GDM1 (cell line): Measurements from ENCODE around the gene ATXN3.

ENCODE experiments used
- DNase-seq: peaks from one replicate; lab custom pipeline; 2025; lab: John Stamatoyannopoulos, UW

ATXN3 gene

GRCh38 chr14:92106143-92106926, at the start of gene ATXN3:
Gene ATXN3, minus strand, starts transcription at chr14:92106582. Its CDS starts 30 bp downstream, at chr14:92106552.
- peak; percentile 97 for DNase-seq

DNA sequence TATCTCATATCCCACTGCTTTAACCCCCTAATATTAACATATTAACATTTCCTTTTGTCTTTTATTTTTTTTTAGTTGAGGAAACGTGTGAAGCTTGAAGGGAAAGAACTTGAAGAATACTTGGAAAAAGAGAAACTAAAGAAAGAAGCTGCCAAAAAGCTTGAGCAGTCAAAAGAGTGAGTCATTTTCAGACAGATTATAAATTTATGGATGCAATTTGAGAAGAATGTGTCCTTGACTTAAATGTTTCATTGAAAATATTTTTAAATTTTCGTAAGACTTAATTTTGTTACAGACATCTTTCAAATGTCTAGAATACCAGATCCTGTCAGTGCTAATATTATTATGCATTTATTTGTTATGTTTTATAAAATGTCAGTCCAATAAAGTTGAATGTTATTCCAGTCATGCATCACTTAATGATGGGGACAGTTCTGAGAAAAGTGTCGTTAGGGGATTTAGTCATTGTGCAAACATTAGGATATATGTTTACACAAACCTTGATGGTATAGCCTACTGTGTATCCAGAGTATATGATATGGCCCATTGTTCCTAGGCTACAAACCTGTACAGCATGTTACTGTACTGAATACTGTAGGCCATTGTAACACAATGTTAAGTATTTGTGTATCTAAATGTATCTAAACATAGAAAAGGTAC, 48.0 kb upstream of the ATXN3 start:
- no peak for DNase-seq

GRCh38 chr14:92153581-92153980, 47.2 kb upstream of the ATXN3 start:
- DNase-seq: no peak

DNA sequence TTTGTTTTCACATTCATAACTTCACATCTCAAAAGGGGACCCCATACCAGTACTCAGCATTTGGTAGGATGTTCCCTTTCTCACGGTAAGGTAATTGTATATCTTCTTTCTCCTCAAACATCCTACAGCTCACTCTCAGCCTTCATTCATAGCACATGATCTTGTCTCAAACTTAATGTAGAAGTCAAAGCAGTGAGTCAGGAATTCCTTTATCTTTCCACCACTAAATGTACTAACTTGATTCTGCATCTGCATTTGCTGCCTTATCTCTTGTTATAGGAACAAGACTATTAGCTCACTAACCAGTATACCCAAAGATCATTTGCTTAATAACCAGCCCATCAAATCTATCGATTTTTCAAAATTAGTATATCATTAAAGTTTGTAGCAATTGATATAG, 38.3 kb upstream of the ATXN3 start:
- DNase-seq: no peak

GRCh38 chr14:92143962-92144361, 37.6 kb upstream of the ATXN3 start:
- no peak for DNase-seq

GRCh38 chr14:92143309-92143708, 36.9 kb upstream of the ATXN3 start:
- no peak for DNase-seq

GRCh38 chr14:92135269-92135668, 28.9 kb upstream of the ATXN3 start:
- no peak for DNase-seq

DNA sequence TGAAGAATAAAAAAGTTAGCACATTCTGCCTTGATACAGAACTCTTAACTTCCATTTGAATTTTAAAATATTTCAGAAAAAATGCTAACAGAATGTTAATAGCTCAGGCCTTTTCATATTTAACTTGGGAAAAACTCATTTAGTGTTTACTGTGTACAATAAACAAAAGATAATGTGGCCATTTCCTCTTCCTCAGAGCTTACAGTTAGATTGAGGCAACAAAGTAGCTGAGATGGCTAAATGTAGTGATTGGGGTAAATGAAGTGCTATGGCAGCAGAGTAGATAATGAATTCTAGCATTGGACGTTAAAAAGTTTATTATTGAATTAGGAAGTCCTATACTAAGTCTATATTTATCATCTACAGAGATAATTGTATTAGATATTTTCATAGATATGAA, 28.1 kb upstream of the ATXN3 start:
- no peak for DNase-seq

GRCh38 chr14:92122761-92123160, 16.4 kb upstream of the ATXN3 start:
- no peak for DNase-seq

GRCh38 chr14:92122351-92122677, 15.9 kb upstream of the ATXN3 start:
- peak; percentile 44 for DNase-seq

DNA sequence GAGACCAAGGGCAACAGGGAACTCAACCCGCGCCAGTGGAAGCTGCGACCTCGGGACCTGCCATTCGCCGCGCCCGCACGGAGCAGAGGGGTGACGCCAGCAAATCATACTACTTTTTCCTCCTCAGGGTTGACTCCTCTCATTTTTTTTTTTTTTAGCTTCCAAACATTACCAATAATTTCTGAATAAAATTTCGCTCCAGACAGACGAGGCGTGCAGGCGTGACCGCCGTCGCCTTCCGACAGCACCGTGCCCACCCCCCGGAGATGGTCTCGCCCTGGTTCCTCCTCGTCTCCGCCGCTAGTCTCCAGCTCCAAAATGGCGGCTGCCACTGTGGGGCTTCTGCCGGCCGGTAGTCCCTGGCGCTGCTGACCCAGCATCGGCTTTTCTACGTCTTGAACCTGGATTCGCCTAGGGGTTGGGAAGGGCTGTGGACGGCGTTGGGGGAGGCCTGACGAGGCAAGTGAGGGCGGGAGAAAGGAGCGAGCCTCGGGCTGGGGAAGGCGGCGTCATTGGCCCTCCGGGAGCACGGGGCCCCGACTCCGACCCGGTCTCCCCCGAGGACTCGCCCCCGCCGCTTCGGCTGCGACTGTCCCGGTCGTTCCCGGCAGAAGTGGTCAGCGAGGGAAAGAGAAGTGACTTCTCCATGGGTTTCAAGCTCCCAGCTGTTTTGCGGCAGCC, 15.4 kb upstream of the ATXN3 start, which contains the start of the genes CPSF2 and NDUFB1:
Gene CPSF2, plus strand, starts transcription at position 300 of the 681 bp plus-strand sequence. CDS start 9,016 bp downstream, outside the sequence.
Gene NDUFB1, minus strand, starts transcription at position 37 of the 681 bp plus-strand sequence. CDS start 4,069 bp downstream, outside the sequence.
- DNase-seq: peak; percentile 68

DNA sequence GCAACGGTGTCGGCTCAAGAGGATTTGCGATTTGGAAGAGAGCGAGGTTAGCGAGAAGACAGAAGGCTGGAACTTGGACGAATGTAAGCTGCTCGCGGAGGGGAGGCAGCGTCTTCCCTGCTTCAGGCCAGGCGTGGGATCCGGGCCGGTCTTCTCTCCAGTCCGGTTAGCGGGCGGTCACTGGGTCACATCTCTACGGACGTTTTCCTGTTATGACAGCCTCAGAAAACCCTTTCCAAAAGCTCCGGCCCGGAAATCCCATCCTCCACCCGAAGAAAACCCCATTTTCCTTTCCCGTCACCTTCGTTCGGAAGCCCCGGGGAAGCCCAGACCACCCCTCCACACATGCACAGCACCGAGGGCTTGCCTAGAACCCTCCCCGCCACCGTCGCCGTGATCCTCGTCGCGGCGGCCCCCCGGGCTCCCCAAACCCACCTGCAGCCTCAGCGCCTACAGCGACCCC, 14.9 kb upstream of the ATXN3 start:
- no peak for DNase-seq

DNA sequence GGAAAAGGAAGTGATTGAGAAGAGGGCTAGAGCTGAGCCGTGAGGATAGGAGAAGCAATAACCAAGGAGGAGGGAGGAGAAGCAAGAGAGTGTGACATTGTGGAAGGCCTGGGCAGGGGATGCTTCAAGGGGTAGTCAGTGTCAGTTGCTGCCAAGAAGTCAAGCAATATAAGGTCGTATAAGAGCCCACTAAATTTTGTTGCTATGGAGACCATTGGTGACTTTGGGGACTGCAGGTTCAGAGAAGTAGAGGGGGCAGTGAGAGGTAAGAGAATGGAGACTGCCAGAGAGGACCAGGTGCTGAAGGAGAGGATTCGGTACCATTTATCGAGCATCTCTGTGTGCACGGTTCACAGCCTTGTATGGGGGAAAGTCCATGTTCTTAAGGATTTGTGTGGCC, 3.1 kb upstream of the ATXN3 start:
- DNase-seq: no peak

GRCh38 chr14:92108345-92109254, 2.2 kb upstream of the ATXN3 start:
- DNase-seq: no peak

GRCh38 chr14:92105893-92106142, 564 bp downstream of the ATXN3 start:
- peak; percentile 59 for DNase-seq

DNA sequence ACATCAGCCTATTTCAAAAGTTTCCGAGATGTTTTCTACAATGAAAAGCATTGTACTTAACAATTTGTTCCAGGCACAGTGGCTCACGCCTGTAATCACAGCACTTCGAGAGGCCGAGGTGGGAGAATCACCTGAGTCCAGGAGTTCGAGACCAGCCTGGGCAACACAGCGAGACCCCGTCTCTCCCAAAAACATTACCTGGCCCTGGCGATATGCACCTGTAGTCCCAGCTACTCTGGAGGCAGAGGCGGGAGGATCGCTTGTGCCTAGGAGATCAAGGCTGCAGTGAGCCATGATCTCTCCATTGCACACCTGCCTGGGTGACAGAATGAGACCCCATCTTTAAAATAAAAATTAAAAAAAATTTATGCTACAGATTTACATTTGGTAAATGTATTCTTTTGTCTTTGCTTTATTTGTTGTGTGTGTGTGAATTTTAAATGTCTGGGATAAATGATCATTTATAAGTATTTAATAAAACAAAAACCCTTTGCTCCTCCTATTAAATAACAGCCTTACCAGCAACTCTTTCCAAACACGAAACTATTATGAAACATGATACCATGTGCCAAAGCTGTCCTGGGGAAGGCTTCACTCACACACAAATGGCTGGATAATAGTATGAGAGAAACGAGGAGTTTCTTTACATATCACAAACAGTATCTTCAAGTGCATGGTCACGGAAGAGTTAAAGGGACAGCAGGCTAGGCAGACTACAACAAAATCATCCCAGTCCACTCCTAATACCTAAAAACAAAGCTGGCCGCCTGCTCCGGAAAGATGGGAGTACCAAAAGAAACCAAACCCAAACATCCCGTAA, 1.1 kb downstream of the ATXN3 start:
- no peak for DNase-seq

GRCh38 chr14:92103363-92103989, 2.9 kb downstream of the ATXN3 start:
- no peak for DNase-seq

DNA sequence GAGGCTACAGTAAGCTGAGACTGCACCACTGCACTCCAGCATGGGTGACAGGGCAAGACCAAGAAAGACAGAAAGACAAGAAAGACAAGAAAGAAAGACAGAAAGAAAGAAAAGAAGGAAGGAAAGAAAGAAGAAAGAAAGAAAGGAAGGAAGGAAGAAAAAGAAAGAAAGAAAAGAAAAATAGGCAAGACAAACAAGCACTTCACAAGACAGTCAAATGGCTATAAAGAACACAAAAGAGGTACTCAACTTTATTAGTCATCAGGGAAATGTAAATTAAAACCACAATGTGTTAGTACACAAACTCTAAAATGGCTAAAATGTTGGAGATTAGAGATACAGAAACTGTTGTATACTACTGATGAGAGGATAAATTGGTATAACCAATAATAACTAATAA, 6.6 kb downstream of the ATXN3 start:
- no peak for DNase-seq

DNA sequence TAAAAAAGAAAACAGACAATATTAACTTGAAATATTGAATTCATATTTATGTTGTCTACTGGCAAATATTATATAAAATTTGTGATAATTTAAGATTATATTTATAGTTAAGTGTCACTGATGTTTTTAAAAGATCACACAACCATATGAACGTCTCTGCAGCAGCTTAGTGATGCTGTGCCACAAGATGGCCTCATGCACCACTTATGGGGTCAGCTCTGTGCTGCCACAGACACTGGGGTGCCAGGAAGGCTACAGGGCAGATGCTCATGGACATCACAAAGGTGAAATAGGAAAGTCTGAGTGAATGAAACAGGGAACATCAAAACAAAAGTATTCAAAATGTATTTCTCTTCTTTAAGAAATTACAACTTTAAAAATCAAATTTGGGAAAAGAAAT, 13.1 kb downstream of the ATXN3 start:
- DNase-seq: no peak

GRCh38 chr14:92088494-92088893, 17.9 kb downstream of the ATXN3 start:
- no peak for DNase-seq

DNA sequence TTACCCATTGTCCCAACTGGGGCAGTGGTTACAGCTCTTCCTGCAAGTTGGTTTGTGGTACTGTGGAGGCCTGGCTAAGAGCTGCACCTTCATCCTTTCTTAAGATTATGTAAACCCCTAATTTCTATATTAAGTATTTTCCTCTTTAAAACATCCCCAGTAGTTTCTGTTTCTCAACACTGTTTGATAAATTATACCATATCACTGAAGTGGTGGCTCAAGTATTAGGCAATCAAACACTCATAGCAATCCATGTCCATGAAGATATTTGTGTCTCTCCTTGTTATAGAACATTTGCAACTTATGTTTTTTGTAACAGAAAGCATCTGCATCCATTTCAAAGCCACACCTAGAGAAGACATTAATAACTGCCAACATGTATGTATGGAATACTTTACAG, 31.8 kb downstream of the ATXN3 start:
- DNase-seq: no peak
